Measurements from ENCODE around the gene DBT. TPM values are rescaled to one million over a fixed set of nuclear protein-coding genes. Genes with fewer than 3 reads are reported as not detected.

The DBT gene
- total RNA-seq, 1 experiment from 2014 or later: 16.0 TPM

DNA sequence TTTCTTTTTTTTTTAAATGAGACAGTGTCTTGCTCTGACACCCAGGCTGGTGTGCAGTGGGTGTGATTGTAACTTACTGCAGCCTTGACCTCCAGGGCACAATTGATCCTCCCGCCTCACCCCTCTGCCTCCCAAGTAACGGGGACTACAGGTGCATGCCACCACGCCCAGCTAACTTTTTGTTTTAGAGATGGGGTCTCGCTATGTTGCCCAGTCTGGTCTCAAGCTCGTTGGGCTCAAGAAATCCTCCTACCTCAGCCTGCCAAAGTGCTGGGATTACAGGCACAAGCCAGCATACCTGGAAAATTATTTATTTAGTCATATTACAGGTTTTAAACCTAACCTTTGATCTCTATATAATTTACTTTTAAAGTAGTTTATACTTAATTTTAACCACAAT lies 84.9 kb downstream of the DBT start:
- Histone ChIP-seq H3F3A (ENCODE audit: insufficient read depth, low read depth) (no peaks in the 10 kb centered on the region), H3K27ac (no peak overlapping the region), H2AFZ (no peak overlapping the region), H4K20me1 (ENCODE audit: insufficient read depth) (no peaks in the 10 kb centered on the region), H3K9me3 (ENCODE audit: insufficient read depth, low read depth) (no peaks in the 10 kb centered on the region), H3K9me2 (ENCODE audit: insufficient read depth) (no peaks in the 10 kb centered on the region), H3K4me3 (no peak overlapping the region), H3K27me3 (ENCODE audit: insufficient read depth, low read depth) (no peaks in the 10 kb centered on the region), H3K36me3 (ENCODE audit: low read depth) (no peaks in the 10 kb centered on the region), H3K4me2 (no peak overlapping the region), H3K79me2 (ENCODE audit: low read depth) (no peaks in the 10 kb centered on the region), H3K4me1 (replicated peaks; ENCODE audit: insufficient read depth) (no peaks in the 10 kb centered on the region)
- CTCF ChIA-PET: no interaction called here
- TF ChIP-seq, protein P1, sequence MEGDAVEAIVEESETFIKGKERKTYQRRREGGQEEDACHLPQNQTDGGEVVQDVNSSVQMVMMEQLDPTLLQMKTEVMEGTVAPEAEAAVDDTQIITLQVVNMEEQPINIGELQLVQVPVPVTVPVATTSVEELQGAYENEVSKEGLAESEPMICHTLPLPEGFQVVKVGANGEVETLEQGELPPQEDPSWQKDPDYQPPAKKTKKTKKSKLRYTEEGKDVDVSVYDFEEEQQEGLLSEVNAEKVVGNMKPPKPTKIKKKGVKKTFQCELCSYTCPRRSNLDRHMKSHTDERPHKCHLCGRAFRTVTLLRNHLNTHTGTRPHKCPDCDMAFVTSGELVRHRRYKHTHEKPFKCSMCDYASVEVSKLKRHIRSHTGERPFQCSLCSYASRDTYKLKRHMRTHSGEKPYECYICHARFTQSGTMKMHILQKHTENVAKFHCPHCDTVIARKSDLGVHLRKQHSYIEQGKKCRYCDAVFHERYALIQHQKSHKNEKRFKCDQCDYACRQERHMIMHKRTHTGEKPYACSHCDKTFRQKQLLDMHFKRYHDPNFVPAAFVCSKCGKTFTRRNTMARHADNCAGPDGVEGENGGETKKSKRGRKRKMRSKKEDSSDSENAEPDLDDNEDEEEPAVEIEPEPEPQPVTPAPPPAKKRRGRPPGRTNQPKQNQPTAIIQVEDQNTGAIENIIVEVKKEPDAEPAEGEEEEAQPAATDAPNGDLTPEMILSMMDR (conservative IDR thresholded peaks at IDR 0.05): no peak
- no peak for TF ChIP-seq EZH2 (IDR thresholded peaks at IDR 0.05; ENCODE audit: low read depth)
- no peak for DNase-seq
- POLR2A ChIA-PET (ENCODE audit: unreplicated experiment): no interaction called here
- no TSS peak for BruUV-seq (replicated peaks)
- intact Hi-C loops (cut with micrococcal nuclease; ENCODE audit: unreplicated experiment): no loop called here

DNA sequence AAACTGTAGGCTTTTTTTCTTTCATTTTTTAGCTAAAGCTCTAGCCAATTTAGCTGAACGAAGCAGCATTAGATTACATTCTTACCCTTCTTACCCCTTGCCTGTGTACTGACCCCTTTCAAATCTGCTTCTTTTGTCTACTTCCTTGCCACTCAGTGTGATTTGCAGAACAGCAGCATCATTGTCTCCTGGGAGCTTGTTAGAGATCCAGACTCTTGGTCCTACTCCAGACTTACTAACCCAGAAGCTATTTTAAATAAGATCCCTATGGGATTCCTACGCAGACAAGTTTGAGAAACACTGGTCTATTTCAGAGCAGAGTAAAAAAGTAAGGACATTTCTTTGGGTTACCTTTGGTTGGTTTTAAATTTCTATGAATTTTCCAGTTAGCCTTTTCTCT lies 85.4 kb downstream of the DBT start:
- Histone ChIP-seq H2AFZ (no peak overlapping the region), H3K4me3 (no peak overlapping the region), H3K27me3 (ENCODE audit: insufficient read depth, low read depth) (no peaks in the 10 kb centered on the region), H3K27ac (no peak overlapping the region), H3K9me2 (ENCODE audit: insufficient read depth) (no peaks in the 10 kb centered on the region), H3K36me3 (ENCODE audit: low read depth) (no peaks in the 10 kb centered on the region), H3F3A (ENCODE audit: insufficient read depth, low read depth) (no peaks in the 10 kb centered on the region), H3K79me2 (ENCODE audit: low read depth) (no peaks in the 10 kb centered on the region), H4K20me1 (ENCODE audit: insufficient read depth) (no peaks in the 10 kb centered on the region), H3K9me3 (ENCODE audit: insufficient read depth, low read depth) (no peaks in the 10 kb centered on the region), H3K4me2 (no peak overlapping the region), H3K4me1 (replicated peaks; ENCODE audit: insufficient read depth) (no peaks in the 10 kb centered on the region)
- intact Hi-C loops (cut with micrococcal nuclease; ENCODE audit: unreplicated experiment): no loop called here
- no peak for DNase-seq
- BruUV-seq (replicated peaks): no TSS peak
- POLR2A ChIA-PET (ENCODE audit: unreplicated experiment): no interaction called here
- TF ChIP-seq, protein P1 (conservative IDR thresholded peaks at IDR 0.05): no peak
- no peak for TF ChIP-seq EZH2 (IDR thresholded peaks at IDR 0.05; ENCODE audit: low read depth)
- CTCF ChIA-PET: no interaction called here

DNA sequence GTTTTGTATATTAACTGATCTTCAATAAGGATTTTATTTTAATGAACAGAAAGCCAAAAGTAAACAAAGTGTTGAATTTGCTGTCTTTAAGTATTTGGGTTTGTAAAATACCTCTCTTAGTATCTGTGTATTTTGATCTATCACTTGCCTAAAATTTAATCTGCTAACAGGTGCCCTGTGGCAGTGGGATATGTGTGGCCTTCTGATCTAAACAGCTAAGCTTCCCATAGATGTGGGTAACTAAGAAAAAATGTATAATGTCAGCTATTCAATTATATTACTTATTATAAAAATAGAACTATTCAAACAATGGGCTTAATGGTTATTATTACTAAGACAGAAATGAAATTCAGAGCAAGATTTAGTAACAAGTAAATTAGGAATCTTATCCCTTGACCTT lies 86.8 kb downstream of the DBT start:
- TF ChIP-seq, protein P1 (conservative IDR thresholded peaks at IDR 0.05): no peak
- no peak for TF ChIP-seq EZH2 (IDR thresholded peaks at IDR 0.05; ENCODE audit: low read depth)
- POLR2A ChIA-PET (ENCODE audit: unreplicated experiment): interaction anchor here (0.6 kb wide), 1 partner anchor 374 kb away, joined by 3 read pairs; no protein-coding TSS in a partner anchor

More for the DNA sequence above, 86.8 kb downstream of the DBT start:
- H3K9me3 ChIP-seq (ENCODE audit: insufficient read depth, low read depth): no peaks in the 10 kb centered on the region
- intact Hi-C loops (cut with micrococcal nuclease; ENCODE audit: unreplicated experiment): no loop called here
- H4K20me1 ChIP-seq (ENCODE audit: insufficient read depth): no peaks in the 10 kb centered on the region
- no peaks in the 10 kb centered on the region for H3K4me1 ChIP-seq (replicated peaks; ENCODE audit: insufficient read depth)
- no TSS peak for BruUV-seq (replicated peaks)
- no peaks in the 10 kb centered on the region for H3K27me3 ChIP-seq (ENCODE audit: insufficient read depth, low read depth)
- H3K4me3 ChIP-seq: no peak overlapping the region
- CTCF ChIA-PET: no interaction called here
- no peak overlapping the region for H3K27ac ChIP-seq
- H3K36me3 ChIP-seq (ENCODE audit: low read depth): no peaks in the 10 kb centered on the region
- DNase-seq: no peak
- H3K4me2 ChIP-seq: no peak overlapping the region
- no peaks in the 10 kb centered on the region for H3K79me2 ChIP-seq (ENCODE audit: low read depth)
- no peaks in the 10 kb centered on the region for H3K9me2 ChIP-seq (ENCODE audit: insufficient read depth)
- no peak overlapping the region for H2AFZ ChIP-seq
- H3F3A ChIP-seq (ENCODE audit: insufficient read depth, low read depth): no peaks in the 10 kb centered on the region

Measured in PC-9 (cell line).